ENCODE results near the gene ZNF469.

Gene ZNF469

DNA sequence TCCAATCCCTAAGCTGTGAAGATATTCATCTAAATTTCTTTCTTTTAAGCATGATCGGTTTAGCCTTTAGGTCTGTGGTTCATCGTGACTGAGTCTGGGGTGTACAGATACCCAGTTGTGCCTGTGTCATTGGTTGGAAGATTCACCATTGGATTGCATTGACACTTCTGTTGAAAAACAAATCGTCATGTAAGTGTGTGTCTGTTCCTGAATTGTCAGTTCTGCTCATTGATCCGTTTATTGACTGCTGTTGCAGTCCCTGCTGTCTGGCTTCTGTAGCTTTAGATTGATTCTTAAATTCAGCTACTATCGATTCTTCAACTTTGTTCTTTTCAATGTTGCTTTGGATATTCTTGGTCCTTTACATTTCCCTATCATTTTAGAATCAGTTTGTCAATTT, 21.0 kb upstream of the ZNF469 start:
- no peak for TF ChIP-seq ZNF274 (IDR thresholded peaks at IDR 0.05; ENCODE audit: low read depth, low read length)
- no peak overlapping the region for H3K4me3 ChIP-seq (ENCODE audit: low read length)

DNA sequence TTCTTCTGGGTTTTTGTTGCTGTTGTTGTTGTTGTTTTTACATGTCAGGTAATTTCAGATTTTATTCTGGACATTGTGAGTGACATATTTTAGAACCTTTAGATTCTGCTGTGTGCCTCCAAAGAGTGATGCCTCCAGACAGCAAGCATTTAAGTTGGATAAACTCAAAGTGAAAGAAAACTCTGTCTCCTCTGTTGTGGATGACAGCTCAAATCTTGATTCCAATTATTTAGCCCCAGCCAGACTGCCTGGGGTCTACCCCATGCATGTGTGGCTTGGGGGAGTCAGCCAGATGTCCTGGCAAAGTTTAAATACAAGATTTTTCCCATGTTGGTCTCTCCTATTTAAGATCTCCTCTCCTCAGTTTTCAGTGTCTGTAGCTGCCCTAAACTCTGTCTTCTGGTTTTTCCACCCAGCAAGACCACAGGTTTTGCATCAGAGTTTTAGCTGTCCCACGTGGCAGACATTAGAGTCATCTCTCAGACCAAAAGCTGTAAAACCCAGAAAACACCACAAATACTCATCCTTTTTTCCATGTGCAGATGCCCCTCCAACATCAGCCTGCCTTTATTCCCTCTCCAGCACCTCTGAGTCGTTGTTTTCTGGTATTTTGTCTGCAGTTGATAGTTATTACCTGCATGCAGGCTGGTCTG, 19.4 kb upstream of the ZNF469 start:
- H3K4me3 ChIP-seq (ENCODE audit: low read length) = no peak overlapping the region; the same call in 1 of the 2 replicates
- TF ChIP-seq ZNF274 (IDR thresholded peaks at IDR 0.05; ENCODE audit: low read depth, low read length) = no peak

DNA sequence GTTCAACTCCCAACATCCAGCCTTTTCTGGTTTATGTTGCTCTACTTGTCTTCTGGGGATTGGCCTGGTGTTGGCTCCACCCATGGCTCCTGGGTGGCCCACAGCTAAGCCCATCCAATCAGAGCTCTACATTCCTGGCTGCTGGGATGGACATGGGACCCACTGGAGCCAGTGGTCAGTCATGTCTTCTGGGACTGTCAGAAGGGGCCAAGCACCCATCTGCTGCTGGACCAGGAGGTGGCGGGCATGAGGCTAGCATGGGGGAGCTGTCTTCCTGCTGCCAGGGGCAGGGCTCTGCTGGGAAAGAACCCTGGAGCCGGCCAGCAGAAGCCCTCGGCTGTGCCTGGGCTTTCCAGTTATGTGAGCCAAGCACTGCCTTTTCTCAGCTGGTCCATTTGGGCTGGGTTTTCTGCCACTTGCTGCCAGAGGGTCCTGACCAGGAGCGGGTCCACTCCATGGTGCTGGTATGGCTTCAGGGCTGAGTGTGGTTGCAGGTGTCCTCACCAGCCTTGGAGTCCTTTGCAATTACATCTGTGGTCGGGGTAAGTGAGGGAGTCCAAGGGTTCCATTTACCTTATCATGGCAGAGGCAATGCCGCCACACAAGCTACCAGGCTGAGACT, 17.4 kb upstream of the ZNF469 start:
- no peak for TF ChIP-seq ZNF274 (IDR thresholded peaks at IDR 0.05; ENCODE audit: low read depth, low read length)
- no peak overlapping the region for H3K4me3 ChIP-seq (ENCODE audit: low read length)

DNA sequence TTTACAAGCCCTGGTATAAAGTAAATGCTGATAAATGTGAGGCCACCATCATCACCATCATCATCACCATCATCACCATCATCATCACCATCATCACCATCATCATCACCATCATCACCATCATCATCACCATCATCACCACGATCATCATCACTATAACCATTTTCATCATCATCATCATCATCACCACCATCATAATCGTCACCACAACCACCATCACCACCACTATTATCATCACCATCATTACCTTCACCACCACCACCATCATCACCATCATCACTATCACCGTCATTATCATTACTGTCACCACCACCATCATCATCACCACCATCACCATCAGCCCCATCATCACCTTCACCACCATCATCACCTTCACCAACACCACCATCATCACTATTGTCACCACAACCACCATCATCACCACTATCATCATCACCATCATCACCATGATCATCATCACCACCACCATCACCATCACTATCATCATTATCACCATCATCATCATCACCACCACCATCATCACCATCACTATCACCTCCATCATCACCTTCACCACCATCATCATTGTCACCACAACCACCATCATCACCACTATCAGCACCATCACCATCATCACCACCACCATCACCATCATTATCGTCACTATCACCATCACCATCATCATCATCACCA, 16.6 kb upstream of the ZNF469 start:
- TF ChIP-seq ZNF274 (IDR thresholded peaks at IDR 0.05; ENCODE audit: low read depth, low read length) = no peak
- H3K4me3 ChIP-seq (ENCODE audit: low read length) = no peak overlapping the region

DNA sequence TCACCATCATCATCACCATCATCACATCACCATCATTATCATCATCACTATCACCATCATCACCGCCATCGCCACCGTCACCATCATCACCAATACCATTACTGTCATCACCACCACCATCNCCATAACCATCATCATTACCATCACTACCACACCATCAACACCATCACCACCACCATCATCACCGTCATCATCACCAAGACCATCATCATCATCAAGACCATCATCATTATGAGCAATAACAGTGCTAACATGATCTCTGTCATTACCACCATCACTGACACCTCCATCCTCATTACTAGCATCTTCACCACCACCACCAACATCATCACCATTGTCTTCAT, 16.1 kb upstream of the ZNF469 start:
- TF ChIP-seq ZNF274 (IDR thresholded peaks at IDR 0.05; ENCODE audit: low read depth, low read length) = no peak
- H3K4me3 ChIP-seq (ENCODE audit: low read length) = no peak overlapping the region

DNA sequence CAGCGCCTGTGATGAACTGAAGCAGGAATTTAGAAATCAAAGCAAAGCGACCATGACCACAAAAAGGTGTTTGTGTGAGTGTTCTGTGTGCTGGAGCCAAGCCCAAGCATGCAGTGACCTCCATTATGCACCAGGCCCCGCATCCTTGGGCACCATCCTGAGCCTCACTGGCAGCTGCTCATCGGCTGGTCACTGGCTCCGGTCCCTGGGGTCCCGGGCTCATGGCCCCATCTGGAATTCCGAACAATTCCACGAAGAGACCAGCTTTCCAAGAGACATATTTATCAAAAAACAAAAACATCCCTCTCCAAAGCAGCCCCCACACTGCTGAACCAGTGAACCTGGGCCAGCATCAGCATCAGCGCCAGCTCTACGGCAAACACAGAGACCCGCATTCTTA, 15.2 kb upstream of the ZNF469 start:
- no peak for TF ChIP-seq ZNF274 (IDR thresholded peaks at IDR 0.05; ENCODE audit: low read depth, low read length)
- no peak overlapping the region for H3K4me3 ChIP-seq (ENCODE audit: low read length)

DNA sequence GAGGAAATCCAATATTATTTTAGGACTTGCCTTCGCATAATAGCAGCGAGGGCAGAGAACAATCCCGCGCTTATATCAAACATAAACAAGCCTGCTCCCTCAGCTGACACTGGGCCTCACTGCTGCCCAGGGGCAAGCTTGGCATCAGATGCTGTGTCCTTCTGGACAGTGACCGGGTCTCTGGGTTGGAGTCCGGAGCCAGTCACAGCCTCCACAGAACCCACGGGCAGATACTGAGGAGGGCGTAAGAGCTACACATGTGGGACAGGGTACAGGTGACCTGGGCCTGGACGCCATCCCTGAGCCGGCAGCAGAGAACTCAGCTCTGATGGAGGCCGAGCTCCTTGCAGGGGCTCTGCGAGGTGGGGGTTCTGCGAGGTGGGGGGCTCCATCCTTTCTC, 14.7 kb upstream of the ZNF469 start:
- no peak overlapping the region for H3K4me3 ChIP-seq (ENCODE audit: low read length)
- TF ChIP-seq ZNF274 (IDR thresholded peaks at IDR 0.05; ENCODE audit: low read depth, low read length) = no peak

DNA sequence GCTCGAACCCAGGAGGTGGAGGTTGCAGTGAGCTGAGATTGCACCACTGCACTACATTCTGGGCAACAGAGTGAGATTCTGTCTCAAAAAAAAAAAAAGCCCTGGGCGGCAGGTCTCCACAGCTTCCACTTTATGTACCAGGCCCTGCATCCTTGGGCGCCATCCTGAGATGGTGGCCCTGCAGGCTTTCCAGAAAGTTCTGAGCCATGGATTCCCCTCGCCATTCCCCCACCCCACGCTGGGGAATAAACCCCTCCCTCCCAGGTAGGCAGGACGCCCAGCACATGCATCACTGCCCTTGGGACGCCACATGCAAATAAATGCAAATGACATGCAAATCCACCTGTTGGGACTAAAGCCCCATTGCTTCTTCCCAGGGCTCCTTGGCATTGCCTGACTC, 13.8 kb upstream of the ZNF469 start:
- H3K4me3 ChIP-seq (ENCODE audit: low read length) = no peak overlapping the region
- no peak for TF ChIP-seq ZNF274 (IDR thresholded peaks at IDR 0.05; ENCODE audit: low read depth, low read length)

DNA sequence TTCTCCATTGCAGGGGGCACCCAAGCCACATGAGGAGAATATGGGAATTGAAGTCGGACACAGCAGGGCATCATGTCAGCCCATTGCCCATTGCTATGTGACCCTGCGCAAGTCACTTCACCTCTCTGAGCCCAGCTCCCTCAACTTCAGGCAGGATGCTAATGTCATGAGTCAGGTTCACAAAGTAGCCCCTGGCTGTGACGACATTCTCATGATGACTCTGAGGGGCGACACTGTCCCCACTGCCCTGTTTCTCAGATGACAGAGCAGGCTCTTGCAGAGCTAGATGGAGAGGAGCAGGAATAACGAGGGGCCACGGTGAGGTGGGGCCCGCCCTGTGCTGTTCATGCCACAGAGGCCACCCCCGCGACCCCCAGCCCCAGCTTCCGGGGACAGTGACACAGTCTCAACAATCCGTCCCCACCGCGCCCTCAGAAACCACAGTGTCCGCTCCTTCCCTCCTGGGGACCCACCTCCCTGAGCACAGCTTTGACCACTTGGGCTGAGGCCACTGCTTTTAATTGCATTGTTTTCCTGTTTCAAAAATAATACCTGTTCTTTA, 13.2 kb upstream of the ZNF469 start:
- H3K4me3 ChIP-seq (ENCODE audit: low read length) = no peak overlapping the region
- TF ChIP-seq ZNF274 (IDR thresholded peaks at IDR 0.05; ENCODE audit: low read depth, low read length) = no peak

DNA sequence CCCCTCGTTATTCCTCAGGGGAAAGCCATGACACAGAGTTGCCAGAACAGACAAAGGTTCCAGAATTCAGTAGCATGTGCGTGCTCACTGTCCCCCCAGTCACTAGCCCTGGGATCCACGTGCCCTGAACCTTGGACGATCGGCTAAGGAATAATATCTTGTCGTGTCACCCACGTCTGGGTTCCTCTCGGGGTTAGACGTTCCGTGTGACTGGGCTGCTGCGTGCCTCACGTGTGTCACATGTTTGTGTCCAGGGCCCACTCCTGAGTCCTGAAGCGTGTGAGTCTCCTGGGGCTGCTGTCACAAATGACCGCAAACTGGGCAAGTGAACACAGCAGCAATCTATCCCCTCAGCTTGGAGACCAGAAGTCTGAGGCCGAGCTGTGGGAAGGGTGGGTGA, 12.4 kb upstream of the ZNF469 start:
- no peak for TF ChIP-seq ZNF274 (IDR thresholded peaks at IDR 0.05; ENCODE audit: low read depth, low read length)
- H3K4me3 ChIP-seq (ENCODE audit: low read length) = no peak overlapping the region

DNA sequence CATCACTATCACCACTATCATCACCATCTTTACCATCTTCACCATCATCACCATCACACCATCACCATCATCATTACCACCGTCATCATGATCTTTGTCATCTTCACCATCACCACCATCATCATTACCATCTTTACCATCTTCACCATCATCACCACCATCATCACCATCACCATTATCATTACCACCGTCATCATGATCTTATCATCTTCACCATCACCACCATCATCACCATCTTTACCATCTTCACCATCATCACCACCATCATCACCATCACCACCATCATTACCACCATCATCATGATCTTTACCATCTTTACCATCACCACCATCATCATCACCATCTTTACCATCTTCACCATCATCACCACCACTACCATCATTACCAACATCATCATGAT, 10.2 kb upstream of the ZNF469 start:
- no peak overlapping the region for H3K4me3 ChIP-seq (ENCODE audit: low read length)
- TF ChIP-seq ZNF274 (IDR thresholded peaks at IDR 0.05; ENCODE audit: low read depth, low read length) = no peak

DNA sequence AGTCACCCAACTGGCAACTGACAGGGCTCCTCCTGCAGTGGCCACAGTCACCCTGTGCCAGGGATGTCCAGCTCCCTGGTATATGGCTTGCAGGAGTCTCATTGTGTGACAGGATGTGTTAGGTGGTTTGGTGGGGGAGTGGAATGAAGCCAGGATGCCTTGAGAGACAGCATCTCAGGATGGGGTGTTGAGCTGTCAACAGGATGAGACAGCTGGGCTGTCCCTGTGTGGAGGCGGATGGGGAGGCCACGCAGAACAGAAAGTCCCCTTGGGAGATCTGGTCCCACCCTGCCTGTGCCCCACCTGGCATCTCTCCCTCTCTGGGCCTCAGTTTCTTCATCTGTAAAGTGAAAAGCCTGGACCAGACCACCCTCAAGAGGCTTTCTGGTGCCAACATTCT, 9.5 kb upstream of the ZNF469 start:
- no peak for TF ChIP-seq ZNF274 (IDR thresholded peaks at IDR 0.05; ENCODE audit: low read depth, low read length)
- no peak overlapping the region for H3K4me3 ChIP-seq (ENCODE audit: low read length)

DNA sequence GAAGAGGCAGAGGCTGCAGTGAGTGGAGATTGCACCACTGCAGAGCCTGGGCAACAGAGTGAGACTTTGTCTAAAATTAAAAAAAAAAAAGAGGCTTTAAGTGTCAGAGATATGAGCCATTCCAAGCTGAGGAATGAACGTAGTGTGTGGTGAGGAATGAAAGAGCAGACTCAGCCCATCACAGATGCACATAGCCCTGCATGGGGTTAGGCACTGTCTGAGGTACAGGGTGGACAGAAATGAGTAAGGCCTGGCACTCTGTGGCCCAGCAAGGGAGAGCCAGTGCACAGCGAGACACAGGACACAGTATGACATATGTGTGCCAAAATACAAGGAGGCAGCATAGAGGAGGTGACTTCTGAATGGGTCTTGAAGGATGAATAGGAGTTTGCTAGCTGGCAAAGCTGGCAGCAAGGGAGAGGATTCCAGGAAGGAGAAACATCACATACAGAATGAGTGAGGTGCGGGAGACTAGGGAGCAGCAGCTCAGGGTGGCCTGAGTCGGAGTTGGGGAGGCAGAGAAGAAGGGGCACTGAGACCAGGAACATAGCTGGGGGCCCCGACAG, 8.7 kb upstream of the ZNF469 start:
- no peak for TF ChIP-seq ZNF274 (IDR thresholded peaks at IDR 0.05; ENCODE audit: low read depth, low read length)
- no peak overlapping the region for H3K4me3 ChIP-seq (ENCODE audit: low read length)

DNA sequence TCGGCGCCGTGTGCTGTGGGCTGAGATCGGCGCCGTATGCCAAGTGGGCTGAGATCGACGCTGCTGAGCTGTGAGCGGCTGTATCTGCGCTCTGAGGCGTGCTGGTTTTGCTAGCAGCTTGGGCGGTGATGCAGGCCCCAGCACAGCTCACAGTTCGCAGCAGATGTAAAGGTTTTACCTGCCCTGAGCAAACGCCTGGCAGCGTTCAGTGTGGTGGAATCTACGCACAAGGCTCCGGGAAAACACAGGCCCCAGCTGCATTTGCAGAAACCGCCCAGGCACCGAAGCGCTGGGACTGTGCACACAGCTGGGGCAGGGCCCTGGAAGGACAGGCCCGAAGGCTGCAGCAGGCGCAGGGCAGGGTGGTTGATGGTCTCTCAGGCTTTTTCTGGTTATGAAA, 8.0 kb upstream of the ZNF469 start:
- no peak overlapping the region for H3K4me3 ChIP-seq (ENCODE audit: low read length)
- no peak for TF ChIP-seq ZNF274 (IDR thresholded peaks at IDR 0.05; ENCODE audit: low read depth, low read length)
